Nephron progenitor cell (in vitro differentiated cells): ENCODE data around the gene UBE2E1.

ENCODE experiments used
- DNase-seq: peaks from one replicate; pipeline ENCODE4 v3.0.0; 2021
- H3K27ac Mint-ChIP-seq: 2 replicates; pipeline ENCODE4 v1.8.0; 2021; ENCODE audit warnings: mild to moderate bottlenecking, moderate library complexity, mixed read lengths
- H3K27me3 Mint-ChIP-seq: 2 replicates; pipeline ENCODE4 v1.8.0; 2021; ENCODE audit warnings: mild to moderate bottlenecking, low read depth, mixed read lengths; ENCODE audit not compliant: poor library complexity
- H3K36me3 Mint-ChIP-seq: 2 replicates; pipeline ENCODE4 v1.8.0; 2021; ENCODE audit warnings: low read depth, mixed read lengths
- H3K4me1 Mint-ChIP-seq: 2 replicates; pipeline ENCODE4 v1.8.0; 2021; ENCODE audit warnings: mixed read lengths
- H3K4me3 Mint-ChIP-seq: 2 replicates; pipeline ENCODE4 v1.8.0; 2021; ENCODE audit warnings: mild to moderate bottlenecking, moderate library complexity, mixed read lengths
- H3K9me3 Mint-ChIP-seq: 2 replicates; pipeline ENCODE4 v1.8.0; 2021; ENCODE audit warnings: mild to moderate bottlenecking, moderate library complexity, mixed read lengths
- CTCF ChIP-seq: fragments of 200-600 bp; sonication (generic); IDR thresholded peaks from 2 replicates; pipeline ENCODE4 v1.5.0; 2021; ENCODE audit warnings: antibody characterized with exemption

The UBE2E1 gene

GRCh38 chr3:23835802-23836201 lies 30.0 kb downstream of the UBE2E1 start:
- Mint-ChIP-seq H3K4me1 (peaks cover 56% of the 10 kb centered on the region), H3K36me3 (peaks cover 11% of the 10 kb centered on the region), H3K27ac (no peak overlapping the region), H3K9me3 (no peaks in the 10 kb centered on the region), H3K27me3 (no peaks in the 10 kb centered on the region), H3K4me3 (no peak overlapping the region)
- DNase-seq = no peak
- no peak for TF ChIP-seq CTCF

DNA sequence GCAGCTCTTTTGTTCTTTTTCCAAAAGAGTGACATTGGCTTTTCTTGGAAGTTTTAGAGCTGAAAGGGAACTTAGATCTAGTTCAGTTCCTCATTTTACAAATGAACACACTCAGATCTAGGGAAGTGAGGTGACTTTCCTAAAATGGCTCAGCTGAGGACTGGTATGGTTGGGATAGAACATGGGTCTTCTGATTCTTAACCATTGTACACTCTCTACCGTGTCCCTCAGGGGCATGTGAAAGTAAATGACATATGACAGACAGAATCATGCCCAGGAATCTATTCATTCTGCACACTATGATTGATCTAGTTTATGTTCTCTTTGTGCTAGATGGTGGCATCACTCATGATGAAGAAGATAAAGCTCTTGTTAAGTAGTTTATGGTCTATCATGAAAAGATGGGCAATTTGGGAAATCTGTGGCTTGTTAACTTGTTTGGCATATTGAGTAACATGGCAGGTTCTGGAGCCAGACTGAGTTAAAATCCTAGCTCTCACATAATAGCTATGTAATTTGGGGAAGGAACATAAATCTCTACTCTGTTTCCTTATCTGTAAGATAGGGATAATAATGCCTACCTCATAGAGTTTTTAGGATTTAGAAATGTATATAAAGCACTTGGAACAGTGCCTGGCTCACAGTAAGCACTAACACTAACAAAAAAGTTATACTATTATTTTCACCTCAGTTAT lies 30.9 kb downstream of the UBE2E1 start:
- Mint-ChIP-seq H3K27me3 (no peaks in the 10 kb centered on the region), H3K27ac (no peak overlapping the region), H3K4me3 (no peak overlapping the region), H3K36me3 (peaks cover 11% of the 10 kb centered on the region), H3K4me1 (peaks cover 60% of the 10 kb centered on the region), H3K9me3 (no peaks in the 10 kb centered on the region)
- no peak for TF ChIP-seq CTCF
- no peak for DNase-seq

DNA sequence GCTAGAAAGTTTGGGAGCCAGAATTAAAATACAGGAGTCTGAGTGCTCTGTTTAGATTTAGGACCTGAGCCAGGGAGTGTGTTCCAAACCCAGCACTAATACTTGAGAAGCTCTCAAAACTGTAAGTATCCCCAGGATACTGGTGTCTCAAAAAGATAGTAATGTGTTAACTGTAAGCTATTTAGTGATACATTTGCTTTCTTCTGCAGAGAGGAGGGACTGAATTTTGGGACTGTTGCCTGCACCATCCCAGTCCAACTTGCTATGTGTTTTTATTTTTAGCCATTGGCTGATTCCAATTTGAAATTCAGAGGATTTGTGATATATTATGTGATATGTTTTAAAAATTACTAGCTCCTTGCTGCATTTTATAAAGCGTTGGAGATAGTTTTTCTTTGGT lies 31.5 kb downstream of the UBE2E1 start:
- Mint-ChIP-seq H3K4me3 (no peak overlapping the region), H3K27me3 (no peaks in the 10 kb centered on the region), H3K27ac (no peak overlapping the region), H3K9me3 (no peaks in the 10 kb centered on the region), H3K36me3 (peaks cover 11% of the 10 kb centered on the region), H3K4me1 (peaks cover 60% of the 10 kb centered on the region)
- TF ChIP-seq CTCF = no peak
- no peak for DNase-seq

- no peaks in the 10 kb centered on the region for H3K9me3 Mint-ChIP-seq
- peaks cover 11% of the 10 kb centered on the region for H3K36me3 Mint-ChIP-seq
- no peak for DNase-seq
- no peak for TF ChIP-seq CTCF
- no peak overlapping the region for H3K27ac Mint-ChIP-seq
- no peak overlapping the region for H3K4me3 Mint-ChIP-seq
- peaks cover 60% of the 10 kb centered on the region for H3K4me1 Mint-ChIP-seq
- H3K27me3 Mint-ChIP-seq = no peaks in the 10 kb centered on the region
These were observed 31.9 kb downstream of the UBE2E1 start for GRCh38 chr3:23837691-23838090.

GRCh38 chr3:23840521-23840920 lies 34.8 kb downstream of the UBE2E1 start:
- Mint-ChIP-seq H3K27me3 (no peaks in the 10 kb centered on the region), H3K27ac (peak overlapping the region; percentile 90), H3K36me3 (peaks cover 23% of the 10 kb centered on the region), H3K4me3 (peak overlapping the region; percentile 29), H3K9me3 (no peaks in the 10 kb centered on the region), H3K4me1 (peaks cover 51% of the 10 kb centered on the region)
- DNase-seq = no peak
- no peak for TF ChIP-seq CTCF

DNA sequence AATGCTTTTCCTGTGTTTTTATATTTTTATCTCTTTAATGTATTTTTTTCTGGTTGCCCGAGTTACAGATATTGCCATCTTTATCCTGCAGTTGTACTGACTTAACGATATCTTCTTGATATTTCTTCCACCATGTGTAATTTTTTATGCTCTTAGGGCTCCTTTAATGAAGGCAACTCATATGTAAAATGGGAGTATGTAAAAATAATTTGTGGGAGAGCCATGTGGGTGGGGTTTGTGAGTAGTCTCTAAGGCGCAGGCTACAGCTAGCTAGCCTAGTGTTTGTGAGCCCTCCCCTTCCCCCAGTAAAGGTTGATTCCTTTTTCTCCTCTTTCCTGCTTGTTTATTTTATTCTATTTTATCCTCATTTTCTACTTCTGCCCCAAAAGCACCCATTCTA lies 38.1 kb downstream of the UBE2E1 start:
- no peaks in the 10 kb centered on the region for H3K27me3 Mint-ChIP-seq
- H3K4me1 Mint-ChIP-seq = peaks cover 37% of the 10 kb centered on the region
- peaks cover 36% of the 10 kb centered on the region for H3K36me3 Mint-ChIP-seq
- peaks cover 10% of the 10 kb centered on the region for H3K9me3 Mint-ChIP-seq
- no peak overlapping the region for H3K27ac Mint-ChIP-seq
- no peak for TF ChIP-seq CTCF
- DNase-seq = no peak
- H3K4me3 Mint-ChIP-seq = no peak overlapping the region
